BLaER1 (cell line): ENCODE results near the gene DNAJC21.
A peak's percentile ranks its signal among the peaks of the same experiment; 100 is the strongest.

Experiments
- H3K27ac ChIP-seq: shearing (Covaris generic); formaldehyde crosslinking; 2 replicates; pipeline ENCODE4 v1.8.1; 2022
- H3K27me3 ChIP-seq: shearing (Covaris generic); formaldehyde crosslinking; 2 replicates; pipeline ENCODE4 v1.8.1; 2022
- H3K36me3 ChIP-seq: shearing (Covaris generic); formaldehyde crosslinking; 2 replicates; pipeline ENCODE4 v1.8.1; 2022
- H3K4me1 ChIP-seq: shearing (Covaris generic); formaldehyde crosslinking; 2 replicates; pipeline ENCODE4 v1.8.1; 2022
- H3K4me2 ChIP-seq: shearing (Covaris generic); formaldehyde crosslinking; 2 replicates; pipeline ENCODE4 v1.8.1; 2022
- H3K4me3 ChIP-seq: shearing (Covaris generic); formaldehyde crosslinking; 2 replicates; pipeline ENCODE4 v1.8.1; 2022
- H3K9ac ChIP-seq: shearing (Covaris generic); formaldehyde crosslinking; 2 replicates; pipeline ENCODE4 v1.8.1; 2022
- H3K9me3 ChIP-seq: shearing (Covaris generic); formaldehyde crosslinking; 2 replicates; pipeline ENCODE4 v1.8.1; 2022
- H4K20me1 ChIP-seq: shearing (Covaris generic); formaldehyde crosslinking; 2 replicates; pipeline ENCODE4 v1.8.1; 2022
- Cebpa-rat ChIP-seq: shearing (Covaris generic); IDR thresholded peaks from 2 replicates; pipeline ENCODE4 v1.8.1; 2022

The DNAJC21 gene

DNA sequence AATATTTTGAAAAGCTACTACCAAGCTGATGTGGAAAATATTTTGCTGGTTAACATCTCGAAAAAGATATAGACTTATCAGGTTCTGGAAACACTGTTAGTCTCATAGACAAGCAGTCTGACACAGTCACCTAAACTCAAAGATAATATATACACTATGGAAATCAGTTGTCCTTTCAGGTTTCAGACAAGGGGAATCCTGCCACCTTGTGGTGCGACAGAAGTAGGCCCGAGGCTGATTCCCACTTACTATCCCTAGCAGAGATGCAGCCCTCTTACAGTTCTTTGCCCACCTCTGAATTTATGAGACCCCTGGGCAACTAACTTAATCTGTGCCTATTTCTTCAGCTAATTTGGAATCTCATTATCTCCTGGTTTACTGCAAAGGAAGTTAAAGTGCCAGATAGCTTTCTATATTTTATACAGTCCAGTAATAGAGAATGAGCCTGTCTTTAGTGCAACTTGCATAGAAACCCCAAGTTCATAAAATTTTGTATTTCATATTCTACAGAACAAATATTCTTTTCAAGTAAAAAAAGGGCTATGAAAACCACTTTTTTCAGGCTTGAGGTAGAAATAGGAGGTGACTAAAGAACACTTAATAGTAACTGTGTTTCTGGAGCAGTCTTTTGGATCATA, 31.0 kb upstream of the DNAJC21 start:
- H3K27ac ChIP-seq = no peak overlapping the region
- H3K36me3 ChIP-seq = peaks cover 8% of the 10 kb centered on the region; the same call in 1 of the 2 replicates
- no peak overlapping the region for H3K4me3 ChIP-seq
- no peaks in the 10 kb centered on the region for H3K27me3 ChIP-seq
- no peak for TF ChIP-seq Cebpa-rat
- H3K9me3 ChIP-seq = no peaks in the 10 kb centered on the region
- no peak overlapping the region for H3K9ac ChIP-seq
- H3K4me1 ChIP-seq = no peaks in the 10 kb centered on the region
- H4K20me1 ChIP-seq = no peaks in the 10 kb centered on the region
- no peak overlapping the region for H3K4me2 ChIP-seq

DNA sequence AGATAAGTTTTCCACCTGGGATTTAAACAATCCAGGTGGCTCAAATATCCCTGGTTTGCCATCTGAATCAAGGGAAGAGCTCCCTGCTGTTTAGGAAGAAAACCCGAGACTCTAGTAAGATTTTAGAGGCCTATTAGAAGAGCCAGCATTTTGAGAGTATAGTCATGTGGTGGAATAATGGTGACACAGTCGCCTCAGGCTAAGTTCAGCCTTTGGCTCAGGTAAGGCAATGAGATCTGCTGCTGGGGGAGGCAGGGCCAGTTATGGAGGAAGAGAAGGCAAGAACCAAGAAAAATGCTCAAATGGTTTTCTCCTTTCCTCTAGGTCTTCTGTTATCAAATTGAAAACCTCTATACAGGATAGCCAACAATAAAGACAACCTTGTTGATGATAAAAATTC, 30.3 kb upstream of the DNAJC21 start:
- H3K9me3 ChIP-seq = no peaks in the 10 kb centered on the region
- no peak overlapping the region for H3K9ac ChIP-seq
- no peak overlapping the region for H3K27ac ChIP-seq
- no peaks in the 10 kb centered on the region for H3K4me1 ChIP-seq
- TF ChIP-seq Cebpa-rat = no peak
- no peaks in the 10 kb centered on the region for H4K20me1 ChIP-seq
- peaks cover 12% of the 10 kb centered on the region; the same call in 1 of the 2 replicates for H3K36me3 ChIP-seq
- no peak overlapping the region for H3K4me2 ChIP-seq
- H3K27me3 ChIP-seq = no peaks in the 10 kb centered on the region
- H3K4me3 ChIP-seq = no peak overlapping the region

DNA sequence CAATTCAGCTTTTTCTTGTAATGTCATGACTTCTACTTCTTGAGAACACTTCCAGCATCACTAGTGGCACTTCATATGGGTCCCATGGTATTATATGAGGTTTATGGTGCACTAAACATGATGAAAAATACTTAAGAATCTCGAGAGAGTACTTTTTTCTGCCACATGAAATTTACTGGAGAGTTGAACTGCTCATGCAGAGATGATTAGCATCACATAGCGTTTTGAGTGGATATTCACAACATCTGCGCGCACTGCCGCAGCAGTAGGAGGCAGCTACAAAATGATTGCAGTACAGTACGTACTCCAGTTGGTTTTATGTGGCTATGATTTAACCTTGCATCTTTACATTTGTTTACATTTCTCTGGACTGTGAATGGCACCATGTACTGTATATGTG, 28.7 kb upstream of the DNAJC21 start:
- Histone ChIP-seq H4K20me1 (no peaks in the 10 kb centered on the region), H3K27ac (no peak overlapping the region), H3K27me3 (no peaks in the 10 kb centered on the region), H3K4me1 (no peaks in the 10 kb centered on the region), H3K9ac (no peak overlapping the region), H3K9me3 (no peaks in the 10 kb centered on the region), H3K4me3 (no peak overlapping the region), H3K4me2 (no peak overlapping the region), H3K36me3 (peaks cover 25% of the 10 kb centered on the region; the same call in 1 of the 2 replicates)
- no peak for TF ChIP-seq Cebpa-rat

DNA sequence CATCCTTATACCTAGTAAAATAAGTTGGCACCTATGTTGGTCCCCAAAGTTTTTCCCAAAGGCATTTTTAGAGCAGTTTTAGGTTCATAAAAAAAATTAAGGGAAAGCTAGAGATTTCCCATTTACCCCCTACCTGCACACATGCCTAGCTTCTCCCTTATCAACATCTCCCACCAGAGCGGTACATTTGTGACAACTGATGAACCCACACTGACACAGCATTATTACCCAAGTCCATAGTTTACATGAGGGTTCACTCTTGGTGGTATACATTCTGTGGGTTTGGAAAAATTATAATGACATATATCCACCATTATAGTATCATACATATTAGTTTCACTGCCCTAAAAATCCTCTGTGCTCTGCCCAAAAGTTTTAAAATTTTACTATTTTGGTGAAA, 26.1 kb upstream of the DNAJC21 start:
- H3K36me3 ChIP-seq = peaks cover 40% of the 10 kb centered on the region
- H3K27me3 ChIP-seq = no peaks in the 10 kb centered on the region
- H3K4me2 ChIP-seq = no peak overlapping the region
- no peaks in the 10 kb centered on the region; the same call in 1 of the 2 replicates for H4K20me1 ChIP-seq
- H3K27ac ChIP-seq = no peak overlapping the region
- H3K9ac ChIP-seq = no peak overlapping the region
- H3K4me3 ChIP-seq = no peak overlapping the region
- H3K9me3 ChIP-seq = no peaks in the 10 kb centered on the region
- no peaks in the 10 kb centered on the region for H3K4me1 ChIP-seq
- no peak for TF ChIP-seq Cebpa-rat

DNA sequence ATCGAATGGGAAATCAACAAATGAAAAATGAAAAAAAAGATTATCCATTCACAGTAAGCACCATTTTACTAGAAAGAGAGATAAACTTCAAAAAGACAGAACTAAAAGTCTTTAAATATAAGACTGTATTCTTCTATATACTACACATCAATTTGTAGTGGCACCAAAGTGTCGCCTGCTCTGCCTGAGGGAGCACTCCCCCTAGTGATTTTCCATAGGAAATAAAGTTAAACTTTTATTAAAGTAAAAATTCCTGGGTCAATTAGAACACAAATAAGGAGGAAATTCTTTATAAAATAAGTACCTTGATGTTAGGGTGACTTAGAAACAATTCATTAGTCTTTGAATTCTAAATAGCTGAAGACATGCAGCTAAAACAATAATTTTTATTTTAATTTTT, 23.8 kb upstream of the DNAJC21 start:
- no peak overlapping the region for H3K27ac ChIP-seq
- no peaks in the 10 kb centered on the region for H3K4me1 ChIP-seq
- H3K9me3 ChIP-seq = no peaks in the 10 kb centered on the region
- TF ChIP-seq Cebpa-rat = no peak
- H3K4me3 ChIP-seq = no peak overlapping the region
- H3K4me2 ChIP-seq = no peak overlapping the region
- H3K36me3 ChIP-seq = peaks cover 63% of the 10 kb centered on the region
- H4K20me1 ChIP-seq = no peaks in the 10 kb centered on the region; the same call in 1 of the 2 replicates
- no peaks in the 10 kb centered on the region for H3K27me3 ChIP-seq
- H3K9ac ChIP-seq = no peak overlapping the region

DNA sequence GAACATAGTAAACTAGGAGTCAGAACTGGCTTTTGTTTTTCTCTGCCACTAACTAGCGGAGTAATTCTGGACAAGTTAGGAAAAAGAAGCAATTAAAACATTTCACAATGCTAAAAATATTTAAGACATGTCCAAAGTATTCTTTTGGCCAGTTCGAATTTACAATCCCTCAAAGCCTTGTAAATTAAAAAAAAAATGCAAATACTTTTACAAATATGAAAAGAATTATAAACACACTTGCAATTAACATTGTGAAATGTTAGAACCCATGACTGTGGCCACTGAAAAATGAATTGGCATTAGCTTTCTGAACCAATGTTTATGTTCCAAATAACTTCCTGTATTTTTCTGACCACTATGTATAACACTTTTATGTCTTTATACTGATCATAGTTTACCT, 16.3 kb upstream of the DNAJC21 start:
- no peaks in the 10 kb centered on the region for H3K27me3 ChIP-seq
- TF ChIP-seq Cebpa-rat = no peak

DNA sequence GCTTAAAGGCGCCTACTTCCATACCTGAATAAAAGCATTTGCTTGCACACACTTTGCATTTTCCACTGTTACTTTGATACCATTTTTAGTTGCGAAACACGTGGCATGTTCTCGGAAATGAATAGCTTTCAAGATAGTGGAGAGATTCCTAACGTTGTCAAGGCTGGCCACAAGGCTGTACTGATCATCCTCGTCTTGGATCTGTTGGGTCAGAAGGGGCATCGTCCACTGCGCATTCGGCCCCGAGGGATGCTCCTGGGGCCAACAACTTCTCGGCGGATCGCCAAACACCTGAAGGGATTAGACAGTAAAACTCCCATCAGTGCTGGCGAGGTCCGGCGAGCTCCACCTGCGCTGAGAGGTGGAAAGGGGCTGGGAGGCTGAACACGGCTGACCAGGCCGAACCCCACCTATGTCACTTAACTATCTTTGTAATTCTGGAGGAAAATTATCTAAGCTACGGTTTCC, 14.7 kb upstream of the DNAJC21 start:
- Histone ChIP-seq H3K4me1 (peaks cover 40% of the 10 kb centered on the region), H3K9ac (peak overlapping the region; percentile 98), H3K36me3 (peaks cover 55% of the 10 kb centered on the region), H3K27me3 (no peaks in the 10 kb centered on the region), H3K9me3 (no peaks in the 10 kb centered on the region), H4K20me1 (peaks cover 35% of the 10 kb centered on the region; the same call in 1 of the 2 replicates), H3K27ac (peak overlapping the region; percentile 96), H3K4me2 (peak overlapping the region; percentile 78), H3K4me3 (peak overlapping the region; percentile 100)
- peak; percentile 21; the same call in 1 of the 2 replicates for TF ChIP-seq Cebpa-rat

More for the DNA sequence above, 16.3 kb upstream of the DNAJC21 start:
- H3K4me1 ChIP-seq = peaks cover 39% of the 10 kb centered on the region
- peaks cover 23% of the 10 kb centered on the region; the same call in 1 of the 2 replicates for H4K20me1 ChIP-seq
- peaks cover 58% of the 10 kb centered on the region for H3K36me3 ChIP-seq
- H3K9ac ChIP-seq = no peak overlapping the region; the same call in 1 of the 2 replicates
- no peaks in the 10 kb centered on the region for H3K9me3 ChIP-seq
- H3K27ac ChIP-seq = no peak overlapping the region
- no peak overlapping the region for H3K4me3 ChIP-seq
- peak overlapping the region; percentile 78 for H3K4me2 ChIP-seq

DNA sequence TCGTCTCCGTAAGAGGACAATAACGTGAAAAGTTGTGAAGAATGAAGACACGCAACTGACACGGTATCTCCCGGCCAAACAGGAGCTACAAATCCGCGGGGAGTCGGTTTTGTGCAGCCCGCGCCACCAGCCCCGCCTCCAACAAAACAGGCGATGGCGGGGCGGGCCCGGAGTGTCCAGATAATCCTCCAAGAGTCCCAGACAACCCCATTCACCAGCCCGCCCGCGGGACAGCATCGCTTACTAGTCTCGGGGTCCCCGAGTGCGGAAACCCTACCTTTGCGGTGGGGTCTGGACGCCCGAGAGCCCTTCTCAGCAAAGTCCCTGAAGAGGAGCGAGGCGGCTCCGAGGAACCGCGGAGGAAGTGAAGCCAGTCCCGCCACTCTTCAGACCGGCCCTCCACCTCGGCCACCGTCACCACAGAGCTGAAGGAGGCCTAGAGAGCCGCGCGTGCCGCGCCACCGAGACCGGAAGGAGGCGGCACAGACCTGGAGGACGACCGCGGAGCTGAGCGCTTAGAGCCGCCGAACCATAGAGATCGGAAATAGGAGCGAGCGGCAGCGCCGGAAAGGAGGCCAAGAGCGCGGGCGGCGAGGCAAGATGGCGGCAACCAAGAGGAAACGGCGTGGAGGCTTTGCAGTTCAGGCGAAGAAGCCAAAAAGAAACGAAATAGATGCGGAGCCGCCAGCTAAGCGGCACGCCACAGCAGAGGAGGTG, 14.1 kb upstream of the DNAJC21 start, which contains the start of the genes BRIX1 and RAD1:
Gene BRIX1 (plus strand): TSS at position 573 of the 717 bp plus-strand sequence. CDS start 28 bp downstream, at position 601.
Gene RAD1 (minus strand): TSS at position 366 of the 717 bp plus-strand sequence. CDS start 612 bp downstream, outside the sequence.
- H3K27ac ChIP-seq = peak within 1 kb of the TSS; percentile 96
- H3K4me2 ChIP-seq = peak within 1 kb of the TSS; percentile 95
- no peak for TF ChIP-seq Cebpa-rat
- H3K27me3 ChIP-seq = no peaks in the 10 kb centered on the region
- peaks cover 37% of the 10 kb centered on the region; the same call in 1 of the 2 replicates for H4K20me1 ChIP-seq
- H3K4me3 ChIP-seq = peak within 1 kb of the TSS; percentile 100
- H3K9ac ChIP-seq = peak within 1 kb of the TSS; percentile 98
- H3K4me1 ChIP-seq = peaks cover 40% of the 10 kb centered on the region
- H3K36me3 ChIP-seq = peaks cover 54% of the 10 kb centered on the region
- no peaks in the 10 kb centered on the region for H3K9me3 ChIP-seq

DNA sequence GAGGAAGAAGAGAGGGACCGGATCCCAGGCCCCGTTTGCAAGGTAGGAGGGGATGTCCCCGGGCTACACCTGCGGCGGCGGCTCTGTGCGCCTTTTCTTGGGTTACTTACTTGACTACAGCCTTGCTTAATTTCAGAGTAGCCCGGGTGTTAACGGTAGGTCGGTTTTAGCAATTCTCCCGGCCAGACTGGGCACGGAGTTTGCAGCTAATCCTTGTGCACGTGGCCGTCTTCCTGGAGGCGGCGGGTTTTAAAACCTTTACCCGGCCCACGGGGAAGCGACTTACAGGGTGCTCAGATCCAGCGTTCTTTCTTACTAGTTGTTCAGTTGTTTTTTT, 13.5 kb upstream of the DNAJC21 start:
- H3K4me3 ChIP-seq = peak overlapping the region; percentile 100
- H4K20me1 ChIP-seq = peaks cover 43% of the 10 kb centered on the region
- peak overlapping the region; percentile 95 for H3K4me2 ChIP-seq
- H3K9me3 ChIP-seq = no peaks in the 10 kb centered on the region
- TF ChIP-seq Cebpa-rat = no peak
- no peaks in the 10 kb centered on the region for H3K27me3 ChIP-seq
- H3K27ac ChIP-seq = peak overlapping the region; percentile 96
- peaks cover 40% of the 10 kb centered on the region for H3K4me1 ChIP-seq
- peak overlapping the region; percentile 98 for H3K9ac ChIP-seq
- H3K36me3 ChIP-seq = peaks cover 54% of the 10 kb centered on the region

DNA sequence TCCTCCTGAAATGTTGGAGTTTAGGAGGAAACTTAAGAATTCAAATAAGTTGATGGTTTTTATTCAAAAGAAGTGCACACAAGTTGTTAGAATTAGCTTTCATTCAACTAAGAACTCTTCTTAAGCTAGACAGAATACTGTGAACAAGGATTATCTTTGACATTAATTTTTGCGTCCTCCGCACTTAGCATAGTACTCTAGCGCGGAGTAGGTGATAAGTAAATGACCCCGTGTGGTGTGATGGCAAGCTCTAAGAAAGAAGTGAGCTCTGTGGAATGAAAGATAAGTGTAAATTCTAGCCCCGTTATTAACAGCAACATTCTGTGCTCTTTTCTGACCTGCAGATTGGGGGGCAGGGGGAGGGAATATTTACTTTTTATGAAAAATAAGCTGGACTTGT, 12.8 kb upstream of the DNAJC21 start:
- Histone ChIP-seq H3K9me3 (no peaks in the 10 kb centered on the region), H3K36me3 (peaks cover 54% of the 10 kb centered on the region), H3K4me3 (peak overlapping the region; percentile 100), H3K4me1 (peaks cover 40% of the 10 kb centered on the region), H4K20me1 (peaks cover 45% of the 10 kb centered on the region), H3K4me2 (peak overlapping the region; percentile 95), H3K27me3 (no peaks in the 10 kb centered on the region), H3K9ac (peak overlapping the region; percentile 98), H3K27ac (peak overlapping the region; percentile 96; the same call in 1 of the 2 replicates)
- TF ChIP-seq Cebpa-rat = no peak
